Osteoblast (primary cell): Measurements from ENCODE around the gene IL10RB. TPM values are rescaled to one million over a fixed set of nuclear protein-coding genes. Genes with fewer than 3 reads are reported as not detected.

Experiments
- DNase-seq: peaks from one replicate; pipeline ENCODE4 v3.0.0; 2011; ENCODE audit warnings: low spot score, mixed read lengths; ENCODE audit not compliant: insufficient read length; ENCODE audit errors: missing footprints
- H2AFZ ChIP-seq: 2 replicates; pipeline ENCODE4 v1.6.0; 2011; ENCODE audit warnings: mild to moderate bottlenecking, low read length
- H3K27ac ChIP-seq: 2 replicates; pipeline ENCODE4 v1.5.1; 2011; ENCODE audit warnings: mild to moderate bottlenecking, low read depth, low read length, moderate library complexity
- H3K27me3 ChIP-seq: 2 replicates; pipeline ENCODE4 v1.6.0; 2012; ENCODE audit warnings: mild to moderate bottlenecking, control low read depth, inconsistent platforms, low read length, moderate library complexity; ENCODE audit not compliant: insufficient read depth
- H3K36me3 ChIP-seq: 2 replicates; pipeline ENCODE4 v1.5.1; 2011; ENCODE audit warnings: mild to moderate bottlenecking, low read length, control low read depth, moderate library complexity; ENCODE audit not compliant: insufficient read depth
- H3K4me1 ChIP-seq: 2 replicates; pipeline ENCODE4 v1.5.1; 2011; ENCODE audit warnings: mild to moderate bottlenecking, low read length, control low read depth, moderate library complexity; ENCODE audit not compliant: insufficient read depth
- H3K4me2 ChIP-seq: 2 replicates; pipeline ENCODE4 v1.6.0; 2011; ENCODE audit warnings: mild to moderate bottlenecking, low read length; ENCODE audit not compliant: insufficient read depth
- H3K4me3 ChIP-seq: fragments of 200-600 bp; sonication (generic); 3 replicates; pipeline ENCODE4 v1.5.1; 2012; ENCODE audit warnings: mild to moderate bottlenecking, low read length, inconsistent platforms; ENCODE audit not compliant: insufficient read depth
- H3K79me2 ChIP-seq: 2 replicates; pipeline ENCODE4 v1.6.0; 2012; ENCODE audit warnings: mild to moderate bottlenecking, low read length, control low read depth, inconsistent platforms; ENCODE audit not compliant: insufficient read depth
- H3K9me3 ChIP-seq: 2 replicates; pipeline ENCODE4 v1.5.1; 2011; ENCODE audit warnings: low read depth, low read length, control low read depth
- H4K20me1 ChIP-seq: 2 replicates; pipeline ENCODE4 v1.6.0; 2012; ENCODE audit warnings: mild to moderate bottlenecking, low read length, control low read depth; ENCODE audit not compliant: insufficient read depth
- total RNA-seq: library from RNA; depleted of rRNA; stranded (reverse); fragments of >200 nt; gene quantifications from 2 replicates; pipeline ENCODE4 v1.2.3, GENCODE V29; 2012
- TF ChIP-seq, protein P1 (sequence below): IDR thresholded peaks from 2 replicates; pipeline ENCODE4 v1.5.1; 2011; ENCODE audit warnings: mild to moderate bottlenecking, low read depth, low read length, moderate library complexity; ENCODE audit errors: extremely low read depth

IL10RB gene
- total RNA-seq, 1 donor = 44.9 TPM

DNA sequence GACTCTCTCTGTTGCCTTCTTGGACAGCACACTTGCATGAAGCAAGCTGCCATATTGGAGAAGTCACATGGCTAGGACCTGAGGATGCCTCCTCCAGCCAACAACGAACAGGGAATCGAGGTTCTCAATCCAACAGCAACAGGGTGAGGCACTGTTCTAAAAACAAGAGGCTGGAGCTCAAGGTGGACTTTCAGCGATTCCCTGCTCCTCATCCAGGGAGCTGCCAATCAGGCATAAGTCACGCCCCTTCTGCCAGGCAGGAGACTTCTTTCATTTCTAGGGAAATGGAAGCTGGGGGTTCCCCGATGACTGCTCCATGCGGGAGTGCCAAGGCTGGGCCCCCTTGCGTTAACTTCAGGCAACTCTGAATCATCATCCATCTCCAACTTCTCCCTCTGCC is 35.9 kb downstream of the IL10RB start:
- no peaks in the 10 kb centered on the region for H3K79me2 ChIP-seq
- no peak overlapping the region for H2AFZ ChIP-seq
- peaks cover under 1% of the 10 kb centered on the region for H3K36me3 ChIP-seq
- H3K27ac ChIP-seq = no peak overlapping the region
- no peak overlapping the region for H3K4me3 ChIP-seq
- no peaks in the 10 kb centered on the region for H4K20me1 ChIP-seq
- no peaks in the 10 kb centered on the region for H3K9me3 ChIP-seq
- H3K4me2 ChIP-seq = no peak overlapping the region
- no peaks in the 10 kb centered on the region for H3K4me1 ChIP-seq
- TF ChIP-seq, protein P1, sequence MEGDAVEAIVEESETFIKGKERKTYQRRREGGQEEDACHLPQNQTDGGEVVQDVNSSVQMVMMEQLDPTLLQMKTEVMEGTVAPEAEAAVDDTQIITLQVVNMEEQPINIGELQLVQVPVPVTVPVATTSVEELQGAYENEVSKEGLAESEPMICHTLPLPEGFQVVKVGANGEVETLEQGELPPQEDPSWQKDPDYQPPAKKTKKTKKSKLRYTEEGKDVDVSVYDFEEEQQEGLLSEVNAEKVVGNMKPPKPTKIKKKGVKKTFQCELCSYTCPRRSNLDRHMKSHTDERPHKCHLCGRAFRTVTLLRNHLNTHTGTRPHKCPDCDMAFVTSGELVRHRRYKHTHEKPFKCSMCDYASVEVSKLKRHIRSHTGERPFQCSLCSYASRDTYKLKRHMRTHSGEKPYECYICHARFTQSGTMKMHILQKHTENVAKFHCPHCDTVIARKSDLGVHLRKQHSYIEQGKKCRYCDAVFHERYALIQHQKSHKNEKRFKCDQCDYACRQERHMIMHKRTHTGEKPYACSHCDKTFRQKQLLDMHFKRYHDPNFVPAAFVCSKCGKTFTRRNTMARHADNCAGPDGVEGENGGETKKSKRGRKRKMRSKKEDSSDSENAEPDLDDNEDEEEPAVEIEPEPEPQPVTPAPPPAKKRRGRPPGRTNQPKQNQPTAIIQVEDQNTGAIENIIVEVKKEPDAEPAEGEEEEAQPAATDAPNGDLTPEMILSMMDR = no peak
- peaks cover under 1% of the 10 kb centered on the region for H3K27me3 ChIP-seq
- no peak for DNase-seq

DNA sequence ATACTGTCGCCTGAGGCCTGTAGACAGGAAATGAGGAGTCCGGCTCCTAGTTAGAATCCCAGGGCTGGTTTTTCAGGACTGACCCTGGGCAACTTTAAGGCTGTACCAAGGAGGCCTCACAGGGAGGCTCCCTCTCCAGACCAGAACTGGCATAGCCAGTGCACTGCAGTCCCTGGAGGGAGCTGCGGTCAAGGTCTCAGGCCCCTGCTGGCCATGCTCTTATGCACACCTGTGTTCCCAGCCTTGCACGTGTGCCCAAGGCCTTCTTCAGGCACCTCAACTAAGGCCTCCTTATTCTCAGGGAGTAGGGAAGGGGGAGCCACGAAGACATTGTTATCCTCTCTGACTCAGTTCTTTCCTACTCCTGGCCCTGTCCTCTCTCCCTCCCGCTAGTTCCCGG is 36.6 kb downstream of the IL10RB start:
- TF ChIP-seq, protein P1 = no peak
- no peak overlapping the region for H3K27ac ChIP-seq

GRCh38 chr21:33305344-33305671 is 39.1 kb downstream of the IL10RB start:
- TF ChIP-seq, protein P1 = no peak
- H3K9me3 ChIP-seq = no peaks in the 10 kb centered on the region
- H3K4me2 ChIP-seq = no peak overlapping the region
- H3K27me3 ChIP-seq = peaks cover 4% of the 10 kb centered on the region
- no peak overlapping the region for H2AFZ ChIP-seq
- H3K27ac ChIP-seq = no peak overlapping the region
- DNase-seq = no peak
- no peaks in the 10 kb centered on the region for H3K79me2 ChIP-seq
- no peaks in the 10 kb centered on the region for H3K4me1 ChIP-seq
- H3K4me3 ChIP-seq = no peak overlapping the region
- H3K36me3 ChIP-seq = no peaks in the 10 kb centered on the region
- no peaks in the 10 kb centered on the region for H4K20me1 ChIP-seq

More for the DNA sequence above, 36.6 kb downstream of the IL10RB start:
- H3K36me3 ChIP-seq = no peaks in the 10 kb centered on the region
- peaks cover 4% of the 10 kb centered on the region for H3K27me3 ChIP-seq
- H3K79me2 ChIP-seq = no peaks in the 10 kb centered on the region
- no peaks in the 10 kb centered on the region for H3K9me3 ChIP-seq
- no peak overlapping the region for H2AFZ ChIP-seq
- no peak for DNase-seq
- H3K4me2 ChIP-seq = no peak overlapping the region
- H3K4me3 ChIP-seq = no peak overlapping the region
- no peaks in the 10 kb centered on the region for H4K20me1 ChIP-seq
- H3K4me1 ChIP-seq = no peaks in the 10 kb centered on the region

- no peak overlapping the region for H3K27ac ChIP-seq
- H3K4me1 ChIP-seq = no peaks in the 10 kb centered on the region
- H3K4me2 ChIP-seq = no peak overlapping the region
- no peak overlapping the region for H2AFZ ChIP-seq
- H3K36me3 ChIP-seq = no peaks in the 10 kb centered on the region
- no peaks in the 10 kb centered on the region for H3K79me2 ChIP-seq
- H3K9me3 ChIP-seq = no peaks in the 10 kb centered on the region
- TF ChIP-seq, protein P1 = no peak
- H3K27me3 ChIP-seq = peaks cover 4% of the 10 kb centered on the region
- H4K20me1 ChIP-seq = no peaks in the 10 kb centered on the region
- no peak for DNase-seq
- H3K4me3 ChIP-seq = no peak overlapping the region
Observed at GRCh38 chr21:33305938-33306337, 39.8 kb downstream of the IL10RB start.
